T-helper 17 cell (primary cell): ENCODE measurements around the gene GALNT16. TPM values are rescaled to one million over a fixed set of nuclear protein-coding genes. Genes with fewer than 3 reads are reported as not detected.
A peak's percentile ranks its signal among the peaks of the same experiment; 100 is the strongest.

Experiments used
- ATAC-seq: fragments of 150-1000 bp; cut with Tn5 transposase; 2 replicates; pipeline ENCODE4 v1.10.0; 2021; ENCODE audit warnings: mild to moderate bottlenecking, moderate library complexity
- DNase-seq, 3 donors: peaks; one replicate each; pipeline versions ENCODE4 v3.0.0 to v3.0.0-alpha.2; 2020 to 2021
- H3K9me3 ChIP-seq: one replicate; pipeline ENCODE4 v1.7.0; 2013; ENCODE audit warnings: low read length, mild to moderate bottlenecking; ENCODE audit not compliant: control insufficient read depth, poor library complexity, severe bottlenecking
- H3K27ac Mint-ChIP-seq: one replicate; pipeline ENCODE4 v1.8.0; 2022; ENCODE audit warnings: mild to moderate bottlenecking, moderate library complexity, mixed read lengths
- H3K27me3 Mint-ChIP-seq: one replicate; pipeline ENCODE4 v1.8.0; 2022; ENCODE audit warnings: mixed read lengths
- H3K36me3 Mint-ChIP-seq: one replicate; pipeline ENCODE4 v1.8.0; 2022; ENCODE audit warnings: low read depth, mixed read lengths
- H3K4me1 Mint-ChIP-seq: one replicate; pipeline ENCODE4 v1.8.0; 2022; ENCODE audit warnings: mild to moderate bottlenecking, mixed read lengths
- H3K4me3 Mint-ChIP-seq: one replicate; pipeline ENCODE4 v1.8.0; 2022; ENCODE audit warnings: mild to moderate bottlenecking, moderate library complexity, mixed read lengths
- total RNA-seq, 4 donors: library from RNA in 2 of 4; stranded (reverse) in 2 of 4; gene quantifications; one replicate each; pipeline ENCODE4 v1.2.3 and lab custom pipeline; 2022 to 2026

The GALNT16 gene
- total RNA-seq, 2 donors from 2014 or later: 0.05 TPM

- ATAC-seq (no peak), DNase-seq (no peak)
- H3K36me3 Mint-ChIP-seq: peaks cover 2% of the 10 kb centered on the region
- peaks cover 12% of the 10 kb centered on the region for H3K4me1 Mint-ChIP-seq
- H3K4me3 Mint-ChIP-seq: no peak overlapping the region
- H3K27ac Mint-ChIP-seq: no peak overlapping the region
- H3K27me3 Mint-ChIP-seq: peaks cover 26% of the 10 kb centered on the region
- H3K9me3 ChIP-seq: no peaks in the 10 kb centered on the region
Measured at GRCh38 chr14:69351385-69351784, 91.4 kb downstream of the GALNT16 start.

- Mint-ChIP-seq H3K4me1 (peaks cover 12% of the 10 kb centered on the region), H3K36me3 (peaks cover 2% of the 10 kb centered on the region), H3K27ac (peak overlapping the region; percentile 37), H3K4me3 (no peak overlapping the region), H3K27me3 (peaks cover 26% of the 10 kb centered on the region)
- DNase-seq (no peak), ATAC-seq (no peak)
- H3K9me3 ChIP-seq: no peaks in the 10 kb centered on the region
Measured at GRCh38 chr14:69351911-69352310, 92.0 kb downstream of the GALNT16 start.

GRCh38 chr14:69353168-69353567 lies 93.2 kb downstream of the GALNT16 start:
- Mint-ChIP-seq H3K27me3 (peaks cover 19% of the 10 kb centered on the region), H3K4me1 (peaks cover 12% of the 10 kb centered on the region), H3K27ac (peak overlapping the region; percentile 37), H3K4me3 (no peak overlapping the region), H3K36me3 (peaks cover 2% of the 10 kb centered on the region)
- no peak for ATAC-seq
- H3K9me3 ChIP-seq: no peaks in the 10 kb centered on the region
- no peak for DNase-seq

- H3K4me3 Mint-ChIP-seq: peak overlapping the region; percentile 87
- no peaks in the 10 kb centered on the region for H3K9me3 ChIP-seq
- H3K36me3 Mint-ChIP-seq: peaks cover 2% of the 10 kb centered on the region
- peaks cover 19% of the 10 kb centered on the region for H3K4me1 Mint-ChIP-seq
- peak; percentile 96 for ATAC-seq
- peaks cover 27% of the 10 kb centered on the region for H3K27me3 Mint-ChIP-seq
- peak overlapping the region; percentile 85 for H3K27ac Mint-ChIP-seq
- DNase-seq: peak in 1 of 3 donors; percentile 50
Measured at GRCh38 chr14:69354383-69355153, 94.6 kb downstream of the GALNT16 start.

- Mint-ChIP-seq H3K4me1 (peaks cover 19% of the 10 kb centered on the region), H3K36me3 (peaks cover 2% of the 10 kb centered on the region), H3K27ac (peak overlapping the region; percentile 85), H3K4me3 (peak overlapping the region; percentile 87), H3K27me3 (peaks cover 23% of the 10 kb centered on the region)
- ATAC-seq (no peak), DNase-seq (no peak)
- no peaks in the 10 kb centered on the region for H3K9me3 ChIP-seq
Measured at GRCh38 chr14:69355154-69355597, 95.2 kb downstream of the GALNT16 start.

GRCh38 chr14:69355607-69356281 lies 95.8 kb downstream of the GALNT16 start:
- Mint-ChIP-seq H3K36me3 (peaks cover 3% of the 10 kb centered on the region), H3K4me1 (peaks cover 19% of the 10 kb centered on the region), H3K4me3 (peak overlapping the region; percentile 66), H3K27me3 (peaks cover 23% of the 10 kb centered on the region), H3K27ac (peak overlapping the region; percentile 85)
- H3K9me3 ChIP-seq: no peaks in the 10 kb centered on the region
- ATAC-seq (no peak), DNase-seq (no peak)

- DNase-seq (no peak), ATAC-seq (no peak)
- H3K4me3 Mint-ChIP-seq: no peak overlapping the region
- H3K27me3 Mint-ChIP-seq: peaks cover 27% of the 10 kb centered on the region
- peaks cover 2% of the 10 kb centered on the region for H3K36me3 Mint-ChIP-seq
- peaks cover 19% of the 10 kb centered on the region for H3K4me1 Mint-ChIP-seq
- H3K9me3 ChIP-seq: no peaks in the 10 kb centered on the region
- peak overlapping the region; percentile 85 for H3K27ac Mint-ChIP-seq
Measured at GRCh38 chr14:69356903-69357543, 97.1 kb downstream of the GALNT16 start.

GRCh38 chr14:69357544-69358200 lies 97.7 kb downstream of the GALNT16 start:
- Mint-ChIP-seq H3K27ac (peak overlapping the region; percentile 47), H3K4me1 (peaks cover 19% of the 10 kb centered on the region), H3K4me3 (no peak overlapping the region), H3K27me3 (peaks cover 27% of the 10 kb centered on the region), H3K36me3 (peaks cover 2% of the 10 kb centered on the region)
- no peak for ATAC-seq
- H3K9me3 ChIP-seq: no peaks in the 10 kb centered on the region
- DNase-seq: no peak

GRCh38 chr14:69358233-69358963 lies 98.4 kb downstream of the GALNT16 start:
- peaks cover 19% of the 10 kb centered on the region for H3K4me1 Mint-ChIP-seq
- peaks cover 27% of the 10 kb centered on the region for H3K27me3 Mint-ChIP-seq
- peak overlapping the region; percentile 47 for H3K27ac Mint-ChIP-seq
- ATAC-seq (peak; percentile 32), DNase-seq (no peak)
- no peak overlapping the region for H3K4me3 Mint-ChIP-seq
- H3K9me3 ChIP-seq: no peaks in the 10 kb centered on the region
- peaks cover 2% of the 10 kb centered on the region for H3K36me3 Mint-ChIP-seq

GRCh38 chr14:69358966-69359365 lies 99.0 kb downstream of the GALNT16 start:
- Mint-ChIP-seq H3K4me1 (peaks cover 19% of the 10 kb centered on the region), H3K27ac (no peak overlapping the region), H3K36me3 (peaks cover 2% of the 10 kb centered on the region), H3K27me3 (peaks cover 27% of the 10 kb centered on the region), H3K4me3 (no peak overlapping the region)
- H3K9me3 ChIP-seq: no peaks in the 10 kb centered on the region
- ATAC-seq (no peak), DNase-seq (no peak)

- DNase-seq (no peak), ATAC-seq (no peak)
Measured at GRCh38 chr14:69360438-69361108, 100.6 kb downstream of the GALNT16 start.

GRCh38 chr14:69363055-69363454 lies 103.1 kb downstream of the GALNT16 start:
- H3K9me3 ChIP-seq: no peaks in the 10 kb centered on the region
- peaks cover 6% of the 10 kb centered on the region for H3K36me3 Mint-ChIP-seq
- ATAC-seq: no peak
- no peak overlapping the region for H3K27ac Mint-ChIP-seq
- H3K4me1 Mint-ChIP-seq: peaks cover 6% of the 10 kb centered on the region
- H3K27me3 Mint-ChIP-seq: peaks cover 21% of the 10 kb centered on the region
- no peak for DNase-seq
- no peak overlapping the region for H3K4me3 Mint-ChIP-seq

More at GRCh38 chr14:69360438-69361108, 100.6 kb downstream of the GALNT16 start:
- Mint-ChIP-seq H3K36me3 (peaks cover 2% of the 10 kb centered on the region), H3K27me3 (peaks cover 27% of the 10 kb centered on the region), H3K27ac (no peak overlapping the region), H3K4me3 (no peak overlapping the region), H3K4me1 (peaks cover 6% of the 10 kb centered on the region)
- no peaks in the 10 kb centered on the region for H3K9me3 ChIP-seq
